Measurements from ENCODE around the gene ZBTB8OS.
"Not testable (repeated sequence)": the region's sequence is repeated elsewhere in the genome, so short reads cannot be mapped to it uniquely, and the experiment has no call there.

Gene ZBTB8OS

GRCh38 chr1:32650248-32650751 lies at the start of gene ZBTB8OS:
Gene ZBTB8OS (minus strand): TSS chr1:32650550. CDS start chr1:32650529, 21 bp downstream.
- Histone ChIP-seq H3K9ac (ENCODE audit: low read length) (peak within 1 kb of the TSS; percentile 100), H3K4me3 (ENCODE audit: low read length) (peak within 1 kb of the TSS; percentile 94), H3K9me3 (ENCODE audit: control insufficient read depth, low read depth, low read length) (no peaks in the 10 kb centered on the region), H3K27ac (ENCODE audit: low read length) (peak within 1 kb of the TSS; percentile 100), H3K36me3 (ENCODE audit: control insufficient read depth, low read depth, low read length) (peaks cover 31% of the 10 kb centered on the region), H3K4me1 (ENCODE audit: control insufficient read depth, low read depth, low read length) (peaks cover 12% of the 10 kb centered on the region), H3K27me3 (ENCODE audit: control insufficient read depth, insufficient read depth, low read length) (no peaks in the 10 kb centered on the region)

GRCh38 chr1:32696996-32697395 lies 46.6 kb upstream of the ZBTB8OS start:
- not testable (repeated sequence) for H3K9me3 ChIP-seq (ENCODE audit: control insufficient read depth, low read depth, low read length); H3K9ac ChIP-seq (ENCODE audit: low read length); H3K36me3 ChIP-seq (ENCODE audit: control insufficient read depth, low read depth, low read length); H3K4me1 ChIP-seq (ENCODE audit: control insufficient read depth, low read depth, low read length); H3K27me3 ChIP-seq (ENCODE audit: control insufficient read depth, insufficient read depth, low read length); H3K27ac ChIP-seq (ENCODE audit: low read length); H3K4me3 ChIP-seq (ENCODE audit: low read length)

GRCh38 chr1:32696041-32696440 lies 45.7 kb upstream of the ZBTB8OS start:
- H3K9ac ChIP-seq (ENCODE audit: low read length) = no peak overlapping the region
- H3K36me3 ChIP-seq (ENCODE audit: control insufficient read depth, low read depth, low read length) = no peaks in the 10 kb centered on the region
- no peaks in the 10 kb centered on the region for H3K9me3 ChIP-seq (ENCODE audit: control insufficient read depth, low read depth, low read length)
- no peak overlapping the region for H3K27ac ChIP-seq (ENCODE audit: low read length)
- no peaks in the 10 kb centered on the region for H3K4me1 ChIP-seq (ENCODE audit: control insufficient read depth, low read depth, low read length)
- H3K4me3 ChIP-seq (ENCODE audit: low read length) = no peak overlapping the region
- no peaks in the 10 kb centered on the region for H3K27me3 ChIP-seq (ENCODE audit: control insufficient read depth, insufficient read depth, low read length)

- Histone ChIP-seq H3K4me3 (ENCODE audit: low read length) (no peak overlapping the region), H3K9ac (ENCODE audit: low read length) (no peak overlapping the region), H3K27ac (ENCODE audit: low read length) (no peak overlapping the region), H3K9me3 (ENCODE audit: control insufficient read depth, low read depth, low read length) (no peaks in the 10 kb centered on the region), H3K27me3 (ENCODE audit: control insufficient read depth, insufficient read depth, low read length) (no peaks in the 10 kb centered on the region), H3K36me3 (ENCODE audit: control insufficient read depth, low read depth, low read length) (no peaks in the 10 kb centered on the region), H3K4me1 (ENCODE audit: control insufficient read depth, low read depth, low read length) (no peaks in the 10 kb centered on the region)
Observed at GRCh38 chr1:32695098-32695904, 45.0 kb upstream of the ZBTB8OS start.

- H3K36me3 ChIP-seq (ENCODE audit: control insufficient read depth, low read depth, low read length) = no peaks in the 10 kb centered on the region
- H3K4me1 ChIP-seq (ENCODE audit: control insufficient read depth, low read depth, low read length) = no peaks in the 10 kb centered on the region
- H3K9ac ChIP-seq (ENCODE audit: low read length) = no peak overlapping the region
- no peaks in the 10 kb centered on the region for H3K9me3 ChIP-seq (ENCODE audit: control insufficient read depth, low read depth, low read length)
- no peaks in the 10 kb centered on the region for H3K27me3 ChIP-seq (ENCODE audit: control insufficient read depth, insufficient read depth, low read length)
- H3K4me3 ChIP-seq (ENCODE audit: low read length) = no peak overlapping the region
- H3K27ac ChIP-seq (ENCODE audit: low read length) = no peak overlapping the region
Observed at GRCh38 chr1:32693455-32694174, 43.3 kb upstream of the ZBTB8OS start.

GRCh38 chr1:32686387-32686786 lies 36.0 kb upstream of the ZBTB8OS start:
- Histone ChIP-seq H3K27me3 (ENCODE audit: control insufficient read depth, insufficient read depth, low read length) (no peaks in the 10 kb centered on the region), H3K9ac (ENCODE audit: low read length) (no peak overlapping the region), H3K4me3 (ENCODE audit: low read length) (no peak overlapping the region), H3K9me3 (ENCODE audit: control insufficient read depth, low read depth, low read length) (no peaks in the 10 kb centered on the region), H3K4me1 (ENCODE audit: control insufficient read depth, low read depth, low read length) (no peaks in the 10 kb centered on the region), H3K36me3 (ENCODE audit: control insufficient read depth, low read depth, low read length) (peaks cover 48% of the 10 kb centered on the region), H3K27ac (ENCODE audit: low read length) (no peak overlapping the region)

- Histone ChIP-seq H3K36me3 (ENCODE audit: control insufficient read depth, low read depth, low read length) (peaks cover 56% of the 10 kb centered on the region), H3K4me1 (ENCODE audit: control insufficient read depth, low read depth, low read length) (no peaks in the 10 kb centered on the region), H3K27ac (ENCODE audit: low read length) (no peak overlapping the region), H3K4me3 (ENCODE audit: low read length) (no peak overlapping the region), H3K9ac (ENCODE audit: low read length) (no peak overlapping the region), H3K27me3 (ENCODE audit: control insufficient read depth, insufficient read depth, low read length) (no peaks in the 10 kb centered on the region), H3K9me3 (ENCODE audit: control insufficient read depth, low read depth, low read length) (no peaks in the 10 kb centered on the region)
Observed at GRCh38 chr1:32685498-32685897, 35.1 kb upstream of the ZBTB8OS start.

- no peak overlapping the region for H3K9ac ChIP-seq (ENCODE audit: low read length)
Observed at GRCh38 chr1:32684167-32684811, 33.9 kb upstream of the ZBTB8OS start.

GRCh38 chr1:32683397-32683796 lies 33.0 kb upstream of the ZBTB8OS start:
- Histone ChIP-seq H3K27me3 (ENCODE audit: control insufficient read depth, insufficient read depth, low read length) (no peaks in the 10 kb centered on the region), H3K36me3 (ENCODE audit: control insufficient read depth, low read depth, low read length) (peaks cover 75% of the 10 kb centered on the region), H3K9ac (ENCODE audit: low read length) (no peak overlapping the region), H3K27ac (ENCODE audit: low read length) (no peak overlapping the region), H3K9me3 (ENCODE audit: control insufficient read depth, low read depth, low read length) (no peaks in the 10 kb centered on the region), H3K4me3 (ENCODE audit: low read length) (no peak overlapping the region), H3K4me1 (ENCODE audit: control insufficient read depth, low read depth, low read length) (no peaks in the 10 kb centered on the region)

More at GRCh38 chr1:32684167-32684811, 33.9 kb upstream of the ZBTB8OS start:
- Histone ChIP-seq H3K36me3 (ENCODE audit: control insufficient read depth, low read depth, low read length) (peaks cover 66% of the 10 kb centered on the region), H3K9me3 (ENCODE audit: control insufficient read depth, low read depth, low read length) (no peaks in the 10 kb centered on the region), H3K27me3 (ENCODE audit: control insufficient read depth, insufficient read depth, low read length) (no peaks in the 10 kb centered on the region), H3K27ac (ENCODE audit: low read length) (no peak overlapping the region), H3K4me3 (ENCODE audit: low read length) (no peak overlapping the region), H3K4me1 (ENCODE audit: control insufficient read depth, low read depth, low read length) (no peaks in the 10 kb centered on the region)

- no peaks in the 10 kb centered on the region for H3K27me3 ChIP-seq (ENCODE audit: control insufficient read depth, insufficient read depth, low read length)
- peaks cover 88% of the 10 kb centered on the region for H3K36me3 ChIP-seq (ENCODE audit: control insufficient read depth, low read depth, low read length)
- no peaks in the 10 kb centered on the region for H3K9me3 ChIP-seq (ENCODE audit: control insufficient read depth, low read depth, low read length)
- no peaks in the 10 kb centered on the region for H3K4me1 ChIP-seq (ENCODE audit: control insufficient read depth, low read depth, low read length)
- H3K9ac ChIP-seq (ENCODE audit: low read length) = no peak overlapping the region
- no peak overlapping the region for H3K27ac ChIP-seq (ENCODE audit: low read length)
- no peak overlapping the region for H3K4me3 ChIP-seq (ENCODE audit: low read length)
Observed at GRCh38 chr1:32681999-32682398, 31.6 kb upstream of the ZBTB8OS start.

- Histone ChIP-seq H3K27ac (ENCODE audit: low read length) (no peak overlapping the region), H3K4me3 (ENCODE audit: low read length) (no peak overlapping the region), H3K36me3 (ENCODE audit: control insufficient read depth, low read depth, low read length) (peaks cover 93% of the 10 kb centered on the region)
Observed at GRCh38 chr1:32681509-32681908, 31.2 kb upstream of the ZBTB8OS start.

More at GRCh38 chr1:32681509-32681908, 31.2 kb upstream of the ZBTB8OS start:
- Histone ChIP-seq H3K4me1 (ENCODE audit: control insufficient read depth, low read depth, low read length) (no peaks in the 10 kb centered on the region), H3K9ac (ENCODE audit: low read length) (no peak overlapping the region), H3K27me3 (ENCODE audit: control insufficient read depth, insufficient read depth, low read length) (no peaks in the 10 kb centered on the region), H3K9me3 (ENCODE audit: control insufficient read depth, low read depth, low read length) (no peaks in the 10 kb centered on the region)

Measured in iPS-18a (cell line).